HG02981 (cell line): ENCODE measurements around the gene TTC21A.
A peak's percentile ranks its signal among the peaks of the same experiment; 100 is the strongest.
"Not testable (repeated sequence)": the region's sequence is repeated elsewhere in the genome, so short reads cannot be mapped to it uniquely, and the experiment has no call there.

Experiments used
- ATAC-seq: cut with Tn5 transposase; IDR thresholded peaks from one replicate; pipeline ENCODE4 v1.9.1; 2021; ENCODE audit warnings: mild to moderate bottlenecking, moderate library complexity; ENCODE audit not compliant: unreplicated experiment

The TTC21A gene, protein sequence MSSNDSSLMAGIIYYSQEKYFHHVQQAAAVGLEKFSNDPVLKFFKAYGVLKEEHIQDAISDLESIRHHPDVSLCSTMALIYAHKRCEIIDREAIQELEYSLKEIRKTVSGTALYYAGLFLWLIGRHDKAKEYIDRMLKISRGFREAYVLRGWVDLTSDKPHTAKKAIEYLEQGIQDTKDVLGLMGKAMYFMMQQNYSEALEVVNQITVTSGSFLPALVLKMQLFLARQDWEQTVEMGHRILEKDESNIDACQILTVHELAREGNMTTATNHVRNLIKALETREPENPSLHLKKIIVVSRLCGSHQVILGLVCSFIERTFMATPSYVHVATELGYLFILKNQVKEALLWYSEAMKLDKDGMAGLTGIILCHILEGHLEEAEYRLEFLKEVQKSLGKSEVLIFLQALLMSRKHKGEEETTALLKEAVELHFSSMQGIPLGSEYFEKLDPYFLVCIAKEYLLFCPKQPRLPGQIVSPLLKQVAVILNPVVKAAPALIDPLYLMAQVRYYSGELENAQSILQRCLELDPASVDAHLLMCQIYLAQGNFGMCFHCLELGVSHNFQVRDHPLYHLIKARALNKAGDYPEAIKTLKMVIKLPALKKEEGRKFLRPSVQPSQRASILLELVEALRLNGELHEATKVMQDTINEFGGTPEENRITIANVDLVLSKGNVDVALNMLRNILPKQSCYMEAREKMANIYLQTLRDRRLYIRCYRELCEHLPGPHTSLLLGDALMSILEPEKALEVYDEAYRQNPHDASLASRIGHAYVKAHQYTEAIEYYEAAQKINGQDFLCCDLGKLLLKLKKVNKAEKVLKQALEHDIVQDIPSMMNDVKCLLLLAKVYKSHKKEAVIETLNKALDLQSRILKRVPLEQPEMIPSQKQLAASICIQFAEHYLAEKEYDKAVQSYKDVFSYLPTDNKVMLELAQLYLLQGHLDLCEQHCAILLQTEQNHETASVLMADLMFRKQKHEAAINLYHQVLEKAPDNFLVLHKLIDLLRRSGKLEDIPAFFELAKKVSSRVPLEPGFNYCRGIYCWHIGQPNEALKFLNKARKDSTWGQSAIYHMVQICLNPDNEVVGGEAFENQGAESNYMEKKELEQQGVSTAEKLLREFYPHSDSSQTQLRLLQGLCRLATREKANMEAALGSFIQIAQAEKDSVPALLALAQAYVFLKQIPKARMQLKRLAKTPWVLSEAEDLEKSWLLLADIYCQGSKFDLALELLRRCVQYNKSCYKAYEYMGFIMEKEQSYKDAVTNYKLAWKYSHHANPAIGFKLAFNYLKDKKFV (N-terminal part only)

DNA sequence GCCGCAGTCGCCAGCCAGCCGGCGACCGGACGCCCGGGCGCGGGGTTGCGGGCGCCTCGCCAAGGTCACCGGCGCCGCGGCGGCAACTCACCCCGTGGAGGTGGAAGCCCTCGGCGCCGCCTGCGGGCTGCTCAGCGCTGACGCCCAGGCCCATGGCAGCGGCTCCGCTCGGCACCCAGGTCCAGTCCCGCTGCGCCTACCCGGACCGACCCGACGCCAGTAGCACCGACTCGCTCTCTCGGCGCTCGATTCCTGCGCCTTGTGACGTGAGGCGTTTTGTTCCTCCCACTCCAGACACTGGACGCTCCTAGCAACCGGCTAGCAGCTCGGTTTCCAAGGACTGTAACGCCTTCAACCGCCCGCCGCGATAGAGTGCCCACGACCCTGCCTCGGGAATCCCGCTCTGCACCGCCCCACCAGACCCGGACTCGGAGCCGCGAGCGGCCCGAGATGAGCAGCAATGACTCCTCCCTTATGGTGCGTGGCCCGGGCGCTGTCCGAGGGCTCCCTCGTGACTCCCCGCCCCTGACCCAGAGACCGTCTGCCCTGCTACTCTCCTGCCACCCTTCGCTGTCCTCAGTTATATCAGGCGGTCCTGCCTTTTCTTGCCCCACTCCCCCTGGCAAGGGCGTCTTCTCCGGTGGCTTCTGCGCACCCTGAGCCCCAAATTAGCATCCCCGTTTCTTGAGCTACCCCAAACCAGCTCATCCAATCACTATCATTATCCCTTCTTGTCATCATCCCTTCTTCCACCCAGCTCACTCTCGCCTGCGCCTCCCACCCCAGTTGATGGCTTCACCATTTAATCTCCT, at the start of gene TTC21A, which contains the start of gene GORASP1:
TSS of gene TTC21A (plus strand) at position 293 of the 812 bp plus-strand sequence. CDS start at position 451, 158 bp downstream.
TSS of gene GORASP1 (minus strand) at position 240 of the 812 bp plus-strand sequence. CDS start at position 154, 86 bp downstream.
- ATAC-seq = peak; percentile 38

DNA sequence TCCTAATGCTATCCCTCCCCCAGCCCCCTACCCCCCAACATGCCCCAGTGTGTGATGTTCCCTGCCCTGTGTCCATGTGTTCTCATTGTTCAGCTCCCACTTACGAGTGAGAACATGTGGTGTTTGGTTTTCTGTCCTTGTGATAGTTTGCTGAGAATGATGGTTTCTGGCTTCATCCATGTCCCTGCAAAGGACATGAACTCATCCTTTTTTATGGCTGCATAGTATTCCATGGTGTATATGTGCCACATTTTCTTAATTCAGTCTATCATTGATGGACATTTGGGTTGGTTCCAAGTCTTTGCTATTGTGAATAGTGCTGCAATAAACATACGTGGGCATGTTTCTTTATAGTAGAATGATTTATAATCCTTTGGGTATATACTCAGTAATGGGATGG, 46.3 kb upstream of the TTC21A start:
- not testable (repeated sequence) for ATAC-seq

DNA sequence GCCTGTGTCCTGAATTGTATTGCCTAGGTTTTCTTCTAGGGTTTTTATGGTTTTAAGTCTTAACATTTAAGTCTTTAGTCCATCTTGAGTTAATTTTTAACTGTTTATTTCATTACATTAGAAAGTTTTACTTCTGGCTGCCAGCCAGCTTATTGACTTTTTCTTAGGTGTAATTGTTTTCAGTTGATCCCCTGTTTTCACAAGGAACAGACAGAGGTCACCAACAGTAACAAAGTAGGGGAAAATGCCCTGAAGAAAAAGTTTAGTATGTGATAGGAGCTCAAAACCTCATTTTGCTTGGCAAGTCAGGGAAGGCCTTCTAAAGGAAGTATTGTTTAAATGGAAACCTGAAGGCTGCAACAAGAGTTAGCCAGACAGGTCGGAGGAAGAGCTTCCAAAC, 45.3 kb upstream of the TTC21A start:
- no peak for ATAC-seq

DNA sequence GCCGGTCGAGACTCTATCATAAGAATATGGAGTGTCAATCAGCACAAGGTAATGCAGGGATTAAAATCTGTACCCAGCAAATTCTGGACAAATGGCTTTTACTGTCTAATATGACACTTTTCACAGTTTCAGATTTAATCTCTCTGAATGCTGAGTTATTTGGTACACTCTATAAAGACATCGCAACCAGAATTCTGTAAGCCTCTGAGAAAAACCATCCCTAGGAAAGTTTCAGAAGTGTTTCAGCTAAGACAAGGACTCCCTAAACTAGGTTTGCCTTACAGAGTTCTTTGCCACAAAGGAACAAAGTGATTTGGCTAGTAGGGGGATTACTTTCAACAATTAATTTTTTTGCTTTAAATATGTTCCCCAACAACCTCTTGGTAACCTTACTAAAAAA, 44.3 kb upstream of the TTC21A start:
- no peak for ATAC-seq

DNA sequence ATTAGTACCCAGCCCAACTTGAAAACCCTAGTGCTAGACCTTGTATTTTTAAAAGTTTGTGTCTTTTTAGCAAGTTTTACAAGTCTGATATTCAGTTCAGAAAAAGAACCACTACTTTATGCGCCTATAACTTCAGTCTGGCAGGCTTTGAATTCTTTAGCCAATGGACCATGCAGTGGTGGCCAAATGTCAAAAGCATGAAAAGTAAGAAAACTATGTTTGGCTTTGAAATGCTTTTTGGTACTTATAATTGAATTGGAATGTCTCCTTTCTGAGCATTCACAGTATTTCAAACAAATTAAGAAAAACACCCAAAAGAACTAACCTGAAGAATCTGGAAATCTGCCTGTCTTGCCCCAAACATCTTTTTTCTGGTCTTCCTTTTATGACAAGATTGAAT, 42.8 kb upstream of the TTC21A start:
- no peak for ATAC-seq

DNA sequence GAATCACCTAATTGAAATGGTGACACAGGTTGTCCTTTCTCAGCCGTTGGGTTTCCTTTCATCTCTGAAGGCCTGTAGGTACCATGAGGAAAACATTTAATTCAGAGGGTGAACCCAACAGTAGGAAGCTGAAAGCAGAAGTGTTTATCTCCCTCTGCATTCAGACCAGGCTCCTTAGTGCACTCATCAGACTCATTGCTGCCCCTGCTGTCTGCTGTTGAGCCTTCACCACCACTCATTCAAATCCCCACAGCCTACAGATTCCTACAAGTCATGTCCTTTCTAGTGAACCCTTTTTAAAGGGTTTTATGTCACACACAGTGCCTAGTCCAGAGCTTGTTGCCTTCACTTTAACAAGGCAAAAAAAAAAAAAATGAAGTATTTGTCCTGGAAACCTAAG, 42.3 kb upstream of the TTC21A start:
- ATAC-seq = peak; percentile 98

DNA sequence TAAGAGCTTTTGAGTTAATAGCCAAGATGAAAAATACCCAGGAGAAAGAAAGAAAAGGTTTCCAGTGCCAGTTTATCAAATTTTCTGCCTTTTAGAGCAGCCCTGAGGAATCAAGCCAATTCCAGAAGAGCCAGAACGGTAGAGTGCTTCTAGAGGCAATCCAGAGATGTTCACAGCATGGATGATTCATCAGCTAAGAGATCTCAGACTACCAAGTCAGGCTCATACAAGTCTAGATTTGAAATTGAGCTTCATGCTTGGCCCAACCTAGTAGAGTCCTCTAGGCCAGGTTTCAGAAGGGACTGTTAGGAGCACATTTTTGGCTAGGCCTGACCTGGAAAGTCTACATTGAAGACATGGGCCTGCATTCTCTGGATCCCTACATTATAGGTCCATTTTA, 40.2 kb upstream of the TTC21A start:
- ATAC-seq = no peak

DNA sequence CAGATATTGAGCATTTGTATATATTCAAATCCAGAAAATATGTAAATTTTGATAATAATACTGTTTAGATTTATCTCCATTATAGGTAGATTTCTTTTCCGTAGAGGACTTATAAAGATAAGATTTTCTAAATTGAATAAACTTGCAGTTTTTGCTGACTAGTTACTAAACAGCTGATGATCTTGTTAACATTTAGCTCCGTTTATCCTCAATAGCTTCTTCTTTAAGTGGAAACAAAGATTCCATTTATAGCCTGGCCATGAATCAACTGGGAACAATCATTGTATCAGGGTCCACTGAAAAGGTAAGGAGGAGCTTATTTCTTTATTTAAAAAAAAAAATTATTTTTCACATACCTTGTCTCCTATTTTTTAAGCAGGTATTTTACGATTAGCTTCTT, 38.9 kb upstream of the TTC21A start:
- no peak for ATAC-seq

DNA sequence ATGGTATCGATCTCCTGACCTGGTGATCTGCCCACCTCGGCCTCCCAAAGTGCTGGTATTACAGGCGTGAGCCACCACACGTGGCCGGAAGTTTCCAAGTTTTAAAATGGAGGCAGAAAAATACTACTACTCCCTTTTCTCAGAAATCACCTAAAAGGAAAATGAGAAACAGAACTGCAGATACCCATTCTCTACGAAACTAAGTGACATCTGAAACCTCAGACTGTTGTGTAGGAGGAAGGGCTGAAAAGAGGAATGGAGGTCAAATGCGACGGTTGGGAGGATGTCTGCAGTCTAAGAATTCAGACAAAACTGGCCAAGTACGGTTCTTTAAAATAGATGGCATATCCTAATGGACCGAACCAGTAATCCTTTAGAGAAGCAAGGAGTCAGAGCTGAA, 31.6 kb upstream of the TTC21A start:
- ATAC-seq = no peak

DNA sequence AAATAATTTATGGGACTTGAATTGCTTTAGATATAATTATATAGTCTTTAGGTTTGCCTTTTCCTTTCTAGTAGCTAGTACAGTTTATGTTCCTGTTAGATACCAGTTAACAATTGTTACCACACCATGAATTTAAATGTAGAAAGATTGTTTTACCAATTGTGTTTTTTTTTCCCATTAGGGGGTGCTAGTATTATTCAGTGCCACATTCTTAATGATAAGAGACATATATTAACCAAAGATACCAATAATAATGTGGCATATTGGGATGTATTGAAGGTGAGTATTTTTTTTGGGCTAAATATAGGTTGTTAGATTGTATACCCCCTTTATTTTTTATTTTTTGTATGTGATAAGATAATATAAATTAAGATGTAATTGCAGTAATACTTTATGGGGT, 27.9 kb upstream of the TTC21A start:
- no peak for ATAC-seq

DNA sequence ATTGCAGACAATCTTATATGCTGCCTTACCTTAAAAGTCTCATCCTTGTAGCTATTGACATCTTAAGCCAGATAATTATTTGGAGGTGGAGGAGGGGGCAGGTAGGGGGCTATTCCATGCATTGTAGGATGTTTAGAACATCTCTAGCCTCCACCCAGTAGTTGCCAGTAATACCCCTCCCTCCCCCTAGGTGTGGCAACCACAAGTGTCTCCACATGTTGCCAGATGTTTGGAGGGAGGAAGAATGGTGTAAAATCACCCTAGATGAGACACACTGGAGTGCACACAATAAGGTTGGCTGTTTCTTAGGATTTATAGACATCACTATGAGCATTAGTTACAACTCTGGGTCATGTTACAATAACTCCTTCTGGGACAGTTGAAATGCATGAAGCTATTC, 27.5 kb upstream of the TTC21A start:
- no peak for ATAC-seq

DNA sequence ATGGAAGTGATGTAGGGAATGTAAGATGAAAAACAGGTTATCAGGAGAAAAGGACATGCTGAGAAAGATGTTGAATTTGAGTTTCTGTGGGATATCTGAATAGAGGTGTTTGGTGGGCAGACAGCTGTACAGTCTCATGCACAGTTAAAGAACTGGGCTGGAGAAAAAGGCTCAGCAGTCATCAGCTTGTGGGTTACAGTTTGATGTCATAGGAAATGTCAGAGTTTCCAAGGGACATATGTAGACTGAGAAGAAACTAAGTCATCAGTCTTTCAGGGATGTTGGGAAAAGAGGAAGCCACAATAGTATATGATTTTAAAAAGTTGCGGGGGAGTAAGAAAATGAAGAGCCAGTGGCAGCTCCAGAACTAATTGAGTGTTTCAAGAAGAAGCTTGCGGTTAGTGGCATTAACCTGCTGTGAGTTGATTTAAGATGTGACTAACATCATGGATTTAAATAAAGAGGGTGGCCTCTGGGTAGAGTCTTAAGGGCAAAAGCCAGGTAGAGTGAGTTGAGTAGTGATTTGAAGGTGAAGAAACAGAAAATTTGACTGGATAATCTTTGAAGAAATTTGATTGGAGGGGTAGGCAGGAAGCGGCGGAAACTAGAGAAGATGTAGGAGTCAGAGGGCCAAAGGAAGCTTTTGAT, 24.7 kb upstream of the TTC21A start:
- ATAC-seq = no peak

DNA sequence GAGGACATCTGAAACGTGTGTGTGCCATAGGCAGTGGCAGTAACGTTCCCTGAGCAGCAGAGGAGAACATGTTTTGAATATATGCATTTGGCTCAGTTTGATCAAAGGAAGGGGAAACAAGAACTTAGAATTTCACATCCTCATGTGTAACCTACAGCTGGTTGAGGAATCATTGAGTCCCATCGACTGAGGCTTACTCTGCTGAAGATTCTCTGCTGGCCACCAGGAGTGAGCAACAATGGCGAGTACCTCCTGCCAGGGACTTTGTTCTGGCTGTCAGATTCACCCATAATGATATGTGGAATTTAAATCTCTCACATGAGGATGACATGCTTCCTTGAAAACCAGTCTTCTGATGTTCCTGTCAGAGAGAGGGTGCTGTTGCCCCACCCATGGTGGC, 21.3 kb upstream of the TTC21A start:
- peak; percentile 55 for ATAC-seq

DNA sequence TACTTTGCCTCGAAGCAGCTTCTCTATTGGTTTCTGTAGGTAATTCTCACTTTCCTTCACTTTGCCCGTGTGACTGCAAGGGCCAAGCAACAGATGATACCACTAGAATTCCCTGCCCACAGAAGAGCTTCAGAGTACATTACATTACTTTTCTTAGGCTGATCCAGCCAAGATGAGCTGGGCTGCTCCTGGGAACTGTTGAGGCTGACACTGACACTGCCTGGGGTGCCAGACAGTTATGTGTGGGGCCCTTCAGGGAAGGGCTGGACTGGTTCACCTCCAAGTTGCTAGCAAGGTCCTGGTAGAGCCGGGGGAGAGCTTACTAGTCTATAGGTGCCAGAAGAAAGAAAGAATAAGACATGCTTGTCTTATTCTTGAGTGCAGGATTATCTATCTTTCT, 19.0 kb upstream of the TTC21A start:
- ATAC-seq = no peak

DNA sequence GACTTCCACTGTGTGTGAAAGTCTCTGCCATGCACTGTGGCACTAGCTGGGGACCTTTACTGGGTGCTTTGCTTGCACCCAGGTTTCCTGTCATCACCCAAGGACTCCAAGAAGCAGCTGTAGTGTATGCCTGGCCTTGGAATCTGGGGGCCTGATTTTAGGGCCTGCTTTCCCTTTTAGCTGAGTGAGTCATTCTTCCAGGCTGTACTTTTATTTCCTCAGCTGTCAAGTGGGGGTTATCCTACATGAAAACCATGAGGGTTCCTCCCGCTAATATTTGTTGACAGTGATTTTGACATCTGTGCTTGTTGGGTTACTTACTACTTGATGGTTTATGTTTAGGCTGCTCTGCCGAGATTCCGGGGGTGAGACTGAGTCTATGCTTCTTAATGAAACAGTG, 18.6 kb upstream of the TTC21A start:
- ATAC-seq = no peak

DNA sequence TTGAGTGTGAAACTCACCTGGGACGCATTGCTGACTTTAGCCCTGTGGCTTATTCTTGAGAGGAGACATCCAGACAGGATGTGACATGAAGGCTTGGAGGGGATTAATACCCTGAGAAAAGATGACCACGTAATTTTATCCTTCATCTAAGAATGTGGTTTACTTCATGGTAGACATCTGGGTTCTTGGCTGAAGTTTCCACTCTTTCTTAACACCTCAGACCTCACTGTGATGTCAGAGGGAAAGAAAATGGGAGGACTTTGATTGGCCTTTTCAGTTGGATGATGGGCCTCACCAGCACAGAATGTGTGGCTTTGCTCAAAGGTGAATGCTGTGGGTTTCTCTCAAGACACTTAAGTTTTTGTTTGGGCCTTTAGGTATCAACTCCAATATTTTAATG, 16.6 kb upstream of the TTC21A start:
- no peak for ATAC-seq

DNA sequence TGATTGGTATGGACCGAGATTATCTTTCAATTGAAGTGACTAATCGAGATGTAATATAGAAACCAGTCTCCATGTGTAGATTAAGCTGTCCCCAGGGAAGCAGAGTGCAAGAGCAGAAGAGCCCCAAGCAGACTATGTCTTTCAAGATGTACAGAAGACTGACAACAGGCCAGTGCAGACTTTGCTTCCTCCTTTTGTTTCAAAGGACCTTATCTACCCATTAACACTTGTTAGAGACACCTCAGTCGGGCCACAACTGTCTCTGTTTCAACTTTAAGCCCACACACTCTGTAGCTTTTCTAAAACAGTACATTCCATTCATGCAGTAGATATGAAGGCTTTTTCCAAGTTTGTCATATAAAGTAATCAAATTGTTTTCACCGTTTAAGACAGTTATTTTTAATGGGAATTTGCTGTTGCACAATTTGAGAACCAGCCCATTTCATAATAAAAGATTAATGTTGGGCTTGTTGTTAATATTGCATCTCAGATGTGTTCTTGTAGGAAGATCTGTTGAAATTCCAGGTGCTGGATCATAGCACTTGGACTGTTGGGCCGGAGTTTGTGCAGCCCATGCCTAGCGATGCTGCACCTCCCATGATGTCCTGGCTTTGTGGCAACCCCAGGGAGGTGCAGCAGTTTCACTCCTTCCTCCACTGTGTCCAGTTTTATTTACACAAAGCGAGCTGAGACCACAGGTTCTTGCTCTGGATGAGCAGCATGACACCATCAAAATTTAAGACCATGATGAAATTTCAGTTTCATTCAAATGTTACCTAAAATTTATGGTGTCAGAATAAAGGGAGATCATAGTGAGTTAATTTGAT, 12.4 kb upstream of the TTC21A start:
- no peak for ATAC-seq

DNA sequence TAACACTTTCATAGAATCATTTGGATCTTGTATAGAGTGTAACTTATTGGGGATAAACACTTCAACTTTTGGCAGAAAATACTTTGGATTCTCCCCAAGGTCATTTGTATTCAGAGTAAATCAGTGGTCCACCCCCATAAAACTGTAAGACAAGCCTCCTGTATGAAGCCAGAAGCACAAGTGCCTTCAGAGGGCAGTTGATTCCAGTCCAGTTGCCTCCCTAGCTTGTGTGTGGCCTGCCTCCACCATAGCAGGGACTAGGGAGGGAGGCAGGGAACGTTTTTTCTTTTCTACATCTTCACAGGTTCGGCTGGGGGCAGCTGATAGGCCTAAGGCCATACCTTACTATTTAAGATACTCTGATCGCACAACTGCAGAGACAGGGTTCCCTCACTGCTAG, 11.7 kb upstream of the TTC21A start:
- ATAC-seq = no peak

DNA sequence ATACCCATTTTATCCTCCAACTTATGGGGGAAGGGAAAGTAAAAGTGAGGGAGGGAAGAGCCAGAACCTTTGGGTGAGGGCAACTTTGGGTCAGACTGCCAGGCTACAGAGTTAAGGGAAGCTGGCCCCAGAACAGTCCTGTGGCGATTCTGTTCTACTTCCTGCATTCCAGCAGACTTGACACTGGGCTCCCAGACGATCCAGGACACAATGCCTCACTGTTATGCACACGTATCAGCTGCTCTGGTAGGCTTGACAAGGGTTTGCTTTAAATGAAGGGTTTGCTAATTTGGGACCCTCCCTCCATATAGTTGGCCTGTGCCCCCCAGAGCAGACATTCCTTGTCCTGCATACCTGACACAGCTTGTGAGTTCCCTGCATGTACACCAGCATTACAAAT, 10.7 kb upstream of the TTC21A start:
- no peak for ATAC-seq
